HG02763 (cell line): Measurements from ENCODE around the gene LOC101059915.
"Not testable (repeated sequence)": the region's sequence is repeated elsewhere in the genome, so short reads cannot be mapped to it uniquely, and the experiment has no call there.

Source experiments
- ATAC-seq: cut with Tn5 transposase; IDR thresholded peaks from one replicate; pipeline ENCODE4 v1.9.1; 2021; ENCODE audit warnings: mild to moderate bottlenecking, moderate library complexity; ENCODE audit not compliant: unreplicated experiment

The LOC101059915 gene

DNA sequence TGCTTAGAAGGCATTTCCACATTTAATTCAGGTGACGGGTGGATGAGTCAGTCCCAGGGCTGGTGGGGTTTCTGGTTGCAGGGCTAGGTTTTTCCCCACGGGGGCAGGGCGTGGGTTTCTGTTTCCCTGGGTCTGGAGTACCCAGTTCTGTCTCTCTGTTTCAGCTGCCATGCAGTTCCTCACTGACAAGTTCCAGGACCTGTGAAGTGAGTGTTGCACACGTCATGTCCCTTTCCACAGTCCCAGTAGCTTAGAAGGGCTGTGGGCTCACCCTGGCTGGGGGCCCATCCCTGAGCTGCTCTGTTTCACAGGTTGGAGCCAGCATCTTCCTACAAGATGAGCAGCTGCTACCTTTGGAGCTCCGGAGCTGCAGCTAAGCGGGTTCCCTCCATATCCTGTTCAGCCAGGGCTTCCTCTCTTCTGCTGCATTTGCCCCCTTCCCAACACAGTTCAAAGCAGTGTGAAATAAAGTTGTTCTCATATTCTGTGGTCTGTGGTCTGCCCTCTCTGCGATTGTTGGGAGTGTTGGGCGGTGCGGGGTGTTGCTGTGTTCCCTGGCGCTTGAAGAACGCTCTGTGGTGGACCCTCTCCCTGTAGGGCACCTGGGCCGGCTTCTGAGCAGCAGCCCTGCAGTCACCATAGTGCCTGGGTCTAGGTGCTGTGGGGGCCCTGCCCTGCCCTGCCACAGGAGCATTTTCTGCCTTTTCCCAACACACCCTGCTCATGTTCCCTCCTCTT lies 3.9 kb downstream of the LOC101059915 start:
- no peak for ATAC-seq

DNA sequence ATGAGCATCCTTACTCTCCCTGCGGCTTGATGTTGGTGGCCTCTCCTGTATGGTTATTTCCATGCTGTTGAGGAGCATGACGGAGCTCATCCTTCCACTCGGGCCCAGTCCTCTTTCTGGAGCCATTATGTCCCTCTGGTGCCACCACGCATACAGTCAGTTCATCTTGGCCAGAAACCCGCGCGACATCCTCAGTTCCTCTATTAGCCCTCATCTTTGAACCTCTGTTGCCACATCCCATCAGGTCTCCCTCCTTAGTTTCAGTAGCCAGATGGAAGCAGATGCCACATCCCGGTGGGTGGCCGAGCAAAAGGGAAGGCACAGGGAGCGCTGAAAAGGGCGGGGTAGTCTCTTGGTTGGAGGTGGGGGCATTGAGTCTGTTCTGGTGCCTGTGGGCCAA lies 4.6 kb downstream of the LOC101059915 start:
- ATAC-seq: no peak

DNA sequence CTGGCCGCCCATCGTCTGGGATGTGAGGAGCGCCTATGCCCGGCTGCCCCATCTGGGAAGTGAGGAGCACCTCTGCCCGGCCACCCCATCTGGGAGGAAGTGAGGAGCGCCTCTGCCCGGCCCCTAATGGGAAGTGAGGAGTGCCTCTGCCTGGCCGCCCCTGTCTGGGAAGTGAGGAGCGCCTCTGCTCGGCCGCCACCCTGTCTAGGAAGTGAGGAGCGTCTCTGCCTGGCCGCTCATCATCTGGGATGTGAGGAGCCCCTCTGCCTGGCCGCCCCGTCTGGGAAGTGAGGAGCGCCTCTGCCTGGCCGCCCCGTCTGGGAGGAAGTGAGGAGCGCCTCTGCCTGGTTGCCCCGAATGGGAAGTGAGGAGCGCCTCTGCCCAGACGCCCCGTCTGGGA lies 8.3 kb downstream of the LOC101059915 start:
- ATAC-seq: not testable (repeated sequence)

DNA sequence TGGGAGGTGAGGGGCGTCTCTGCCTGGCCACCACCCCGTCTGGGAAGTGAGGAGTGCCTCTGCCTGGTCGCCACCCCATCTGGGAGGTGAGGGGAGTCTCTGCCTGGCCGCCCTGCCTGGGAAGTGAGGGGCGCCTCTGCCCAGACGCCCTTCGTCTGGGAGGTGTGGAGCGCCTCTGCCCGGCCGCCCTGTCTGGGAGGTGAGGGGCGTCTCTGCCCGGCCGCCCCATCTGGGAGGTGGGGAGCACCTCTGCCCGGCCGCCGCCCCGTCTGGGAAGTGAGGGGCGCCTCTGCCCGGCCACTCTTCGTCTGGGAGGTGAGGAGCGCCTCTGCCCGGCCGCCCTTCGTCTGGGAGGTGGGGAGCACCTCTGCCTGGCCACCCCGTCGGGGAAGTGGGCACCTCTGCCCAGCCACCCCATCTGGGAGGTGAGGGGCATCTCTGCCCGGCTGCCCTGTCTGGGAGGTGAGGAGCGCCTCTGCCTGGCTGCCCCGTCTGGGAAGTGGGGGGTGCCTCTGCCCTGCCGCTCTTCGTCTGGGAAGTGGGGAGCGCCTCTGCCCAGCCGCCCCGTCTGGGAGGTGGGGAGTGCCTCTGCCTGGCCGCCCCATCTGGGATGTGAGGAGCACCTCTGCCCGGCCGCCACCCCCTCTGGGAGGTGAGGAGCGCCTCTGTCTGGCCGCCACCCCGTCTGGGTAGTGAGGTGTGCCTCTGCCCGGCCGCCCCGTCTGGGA lies 8.9 kb downstream of the LOC101059915 start:
- ATAC-seq: not testable (repeated sequence)

DNA sequence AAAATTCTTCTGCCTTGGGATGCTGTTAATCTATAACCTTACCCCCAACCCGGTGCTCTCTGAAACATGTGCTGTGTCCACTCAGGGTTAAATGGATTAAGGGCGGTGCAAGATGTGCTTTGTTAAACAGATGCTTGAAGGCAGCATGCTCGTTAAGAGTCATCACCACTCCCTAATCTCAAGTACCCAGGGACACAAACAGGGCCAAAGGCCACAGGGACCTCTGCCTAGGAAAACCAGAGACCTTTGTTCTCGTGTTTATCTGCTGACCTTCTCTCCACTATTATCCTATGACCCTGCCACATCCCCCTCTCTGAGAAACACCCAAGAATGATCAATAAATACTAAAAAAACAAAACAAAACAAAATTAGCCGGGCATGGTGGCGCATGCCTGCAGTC lies 9.8 kb downstream of the LOC101059915 start:
- ATAC-seq: not testable (repeated sequence)

DNA sequence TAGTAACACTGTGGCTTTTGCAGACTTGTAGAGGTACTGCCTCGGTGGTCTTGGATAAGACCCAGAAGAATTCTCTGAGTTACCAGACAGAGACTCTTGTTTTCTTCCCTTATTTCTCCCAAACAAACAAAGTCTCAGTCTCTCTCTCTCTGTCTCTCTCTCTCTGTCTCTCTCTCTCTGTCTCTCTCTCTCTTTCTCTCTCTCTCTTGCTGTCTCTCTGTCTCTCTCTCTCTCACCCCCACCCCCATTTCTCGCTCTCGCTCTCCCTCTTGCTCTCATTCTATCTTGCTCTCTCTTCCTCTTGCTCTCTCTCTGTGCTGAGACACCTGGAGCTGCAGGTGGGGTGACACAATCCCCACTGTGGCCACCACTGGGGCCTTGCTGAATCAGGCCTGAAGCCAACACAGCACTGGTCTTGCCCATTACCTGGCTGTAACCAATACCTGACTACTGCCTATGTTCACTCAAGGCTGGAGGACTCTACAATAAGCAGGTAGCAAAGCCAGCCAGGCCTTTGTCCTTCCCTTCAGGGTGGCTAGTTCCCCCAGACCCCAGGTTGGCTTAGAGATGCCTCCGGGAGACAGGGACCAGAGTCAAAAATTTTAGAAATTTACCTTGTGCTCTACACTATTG lies 12.3 kb downstream of the LOC101059915 start:
- ATAC-seq: no peak

DNA sequence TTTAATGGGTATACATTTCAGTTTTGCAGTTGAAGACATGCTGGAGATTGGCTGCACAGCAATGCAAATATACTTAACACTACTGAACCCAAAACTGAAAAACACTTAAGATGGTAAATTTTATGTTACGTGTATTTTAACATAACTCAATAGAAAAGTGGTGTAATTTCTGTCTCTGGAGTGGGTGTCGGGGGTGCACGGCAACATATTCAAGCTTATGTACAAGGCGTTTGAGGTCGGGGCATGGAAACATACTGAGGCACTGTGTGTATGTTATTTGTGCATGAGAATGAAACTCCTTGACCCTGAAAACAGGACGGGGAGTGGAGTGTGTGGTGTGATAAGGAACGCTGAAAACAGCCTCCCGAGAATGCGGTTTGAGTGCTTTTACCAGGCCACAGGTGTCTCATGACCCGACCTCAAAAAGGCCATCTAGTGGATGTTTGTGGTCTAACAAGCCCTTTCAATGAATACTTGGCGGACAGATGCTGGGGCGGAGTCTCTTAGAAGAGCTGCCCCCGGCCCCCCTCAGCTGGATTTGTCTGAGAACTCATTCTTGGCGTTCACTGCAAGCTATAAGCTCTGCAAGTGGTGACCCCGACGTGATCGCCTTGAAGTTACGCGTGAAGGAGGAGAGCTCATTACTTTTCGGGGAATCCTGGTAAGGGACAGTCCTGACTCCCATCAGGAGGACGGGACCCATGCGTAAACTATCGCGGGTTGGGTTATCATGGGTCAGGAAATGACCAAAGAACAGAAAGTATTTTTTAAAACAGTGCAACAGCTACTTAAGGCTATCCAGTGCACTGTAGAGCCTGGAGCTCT lies 29.5 kb downstream of the LOC101059915 start:
- not testable (repeated sequence) for ATAC-seq

DNA sequence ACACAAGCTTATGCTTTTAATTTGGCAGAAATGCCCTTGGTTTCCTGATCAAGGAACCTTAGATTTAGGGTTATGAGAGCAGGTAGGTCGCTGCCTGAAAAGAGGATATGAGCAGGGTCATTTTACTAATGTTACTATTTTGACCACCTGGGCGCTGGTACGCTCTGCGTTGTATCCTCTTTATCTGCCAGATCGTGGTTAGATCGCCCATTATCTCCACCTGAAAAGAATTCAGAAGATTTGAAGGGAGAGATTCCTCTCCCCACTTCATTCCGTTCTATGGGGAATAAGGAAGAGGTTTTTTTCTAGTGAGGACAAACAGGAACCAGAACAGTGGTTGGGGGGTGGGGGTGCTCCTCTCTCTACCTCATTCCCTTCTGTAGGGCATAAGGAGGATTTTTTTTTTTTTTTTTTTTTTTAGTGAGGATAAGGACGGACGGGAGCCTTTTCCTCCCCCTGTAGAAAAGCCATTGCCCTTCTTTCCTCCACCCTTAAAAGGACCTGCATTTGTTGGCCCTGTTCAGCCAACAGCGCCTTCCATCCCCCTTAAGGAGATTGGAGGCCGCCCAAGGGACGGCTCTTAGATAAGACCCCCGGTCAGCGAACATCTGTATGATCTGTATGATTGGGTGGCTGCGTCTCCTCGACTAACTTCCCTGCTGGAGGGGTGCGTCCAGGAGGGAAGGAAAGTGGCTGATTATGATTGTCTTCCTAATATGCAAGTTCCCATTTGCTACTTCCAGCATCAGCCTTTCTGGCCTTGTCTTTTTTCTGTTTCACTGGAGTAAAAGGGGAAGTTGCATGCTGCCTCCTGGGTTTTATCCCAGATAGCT lies 30.3 kb downstream of the LOC101059915 start:
- ATAC-seq: not testable (repeated sequence)

DNA sequence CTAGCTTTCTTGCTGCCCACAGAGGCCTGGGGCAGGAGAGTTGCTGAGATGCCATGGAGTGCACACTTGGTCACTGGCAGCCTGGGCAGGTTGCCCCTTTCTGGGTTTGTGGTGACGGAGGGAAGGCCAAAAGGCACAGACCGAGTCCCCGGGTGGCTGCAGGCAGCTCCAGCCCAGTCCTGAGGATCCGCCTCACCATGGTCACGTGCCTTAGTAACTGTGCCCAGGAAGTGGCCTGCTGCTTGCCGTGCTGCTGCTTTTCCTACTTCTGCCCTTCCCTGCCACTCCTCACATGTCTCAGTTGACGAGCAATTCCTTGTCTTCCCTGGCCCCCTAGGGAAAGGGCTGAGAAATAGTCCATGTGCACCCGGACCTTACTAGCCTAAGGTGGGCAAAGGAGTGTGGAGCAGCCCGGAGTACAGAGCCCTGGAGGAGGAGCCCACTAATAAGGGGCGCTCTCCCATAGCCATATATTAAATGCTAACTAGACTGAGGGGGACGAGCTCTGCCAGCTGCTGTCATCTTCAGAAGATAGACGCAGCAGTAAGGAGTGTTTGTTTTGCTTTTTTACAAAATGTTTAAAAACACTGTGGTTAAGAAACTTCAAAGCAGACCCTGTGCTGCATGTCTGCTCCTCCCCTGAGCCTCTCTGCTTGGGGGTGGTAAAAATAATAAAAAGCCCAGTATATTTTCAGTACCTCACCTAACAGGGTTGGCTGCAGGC lies 31.1 kb downstream of the LOC101059915 start:
- not testable (repeated sequence) for ATAC-seq

DNA sequence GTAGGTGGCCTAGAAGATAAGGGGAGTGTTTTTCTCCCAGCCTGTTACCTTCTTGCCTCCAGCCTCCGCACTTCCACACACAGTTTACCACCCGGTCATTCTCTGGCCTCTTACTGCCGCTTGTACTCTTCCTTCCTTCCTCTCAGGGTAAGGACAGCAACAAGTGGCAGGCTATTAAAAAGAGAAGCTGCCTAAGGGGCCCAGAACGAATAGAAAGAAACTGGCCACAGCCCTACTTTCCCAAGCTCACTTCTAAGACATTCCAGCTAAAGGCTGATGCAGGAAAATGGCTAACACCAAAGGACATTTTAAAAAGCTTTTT lies 31.6 kb downstream of the LOC101059915 start:
- not testable (repeated sequence) for ATAC-seq

DNA sequence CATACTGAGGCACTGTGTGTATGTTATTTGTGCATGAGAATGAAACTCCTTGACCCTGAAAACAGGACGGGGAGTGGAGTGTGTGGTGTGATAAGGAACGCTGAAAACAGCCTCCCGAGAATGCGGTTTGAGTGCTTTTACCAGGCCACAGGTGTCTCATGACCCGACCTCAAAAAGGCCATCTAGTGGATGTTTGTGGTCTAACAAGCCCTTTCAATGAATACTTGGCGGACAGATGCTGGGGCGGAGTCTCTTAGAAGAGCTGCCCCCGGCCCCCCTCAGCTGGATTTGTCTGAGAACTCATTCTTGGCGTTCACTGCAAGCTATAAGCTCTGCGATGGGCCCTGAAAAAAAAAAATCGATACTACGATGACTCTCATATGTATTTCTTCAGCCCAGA lies 35.5 kb downstream of the LOC101059915 start:
- not testable (repeated sequence) for ATAC-seq

DNA sequence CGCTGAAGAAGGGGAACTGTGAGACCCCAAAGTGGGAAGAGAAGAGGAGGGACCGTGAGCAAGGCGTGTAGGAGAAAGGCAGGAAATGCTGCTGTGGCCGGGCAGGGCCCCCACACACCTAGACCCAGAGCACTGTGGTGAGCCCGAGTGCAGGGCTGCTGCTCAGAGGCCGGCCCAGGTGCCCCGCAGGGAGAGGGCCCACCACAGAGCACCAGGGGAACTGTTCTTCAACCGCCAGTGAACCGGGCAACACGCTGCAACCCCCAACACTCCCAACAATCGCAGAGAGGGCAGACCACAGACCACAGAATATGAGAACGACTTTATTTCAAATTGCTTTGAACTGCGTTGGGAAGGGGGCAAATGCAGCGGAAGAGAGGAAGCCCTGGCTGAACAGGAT lies 46.7 kb downstream of the LOC101059915 start:
- ATAC-seq: not testable (repeated sequence)

DNA sequence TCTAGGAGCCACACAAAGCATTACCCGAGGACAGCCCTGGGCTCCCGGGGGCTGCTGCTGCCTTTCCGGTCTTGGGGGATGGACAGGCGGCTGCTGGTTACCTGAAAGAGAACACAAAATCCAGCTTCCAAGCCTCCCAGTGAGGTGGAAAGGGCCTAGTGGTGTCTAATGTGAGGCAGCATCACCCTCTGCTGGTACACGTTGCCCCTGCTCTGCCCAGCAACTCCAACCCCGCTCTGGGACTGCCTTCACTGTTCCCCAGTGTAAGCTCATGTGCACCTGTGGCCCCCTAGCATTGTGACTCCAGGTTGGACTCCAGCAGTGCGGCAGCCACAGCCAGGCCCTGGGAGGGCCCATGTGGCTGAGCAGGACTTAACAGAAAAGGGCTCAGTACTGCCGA lies 48.2 kb downstream of the LOC101059915 start:
- ATAC-seq: not testable (repeated sequence)

DNA sequence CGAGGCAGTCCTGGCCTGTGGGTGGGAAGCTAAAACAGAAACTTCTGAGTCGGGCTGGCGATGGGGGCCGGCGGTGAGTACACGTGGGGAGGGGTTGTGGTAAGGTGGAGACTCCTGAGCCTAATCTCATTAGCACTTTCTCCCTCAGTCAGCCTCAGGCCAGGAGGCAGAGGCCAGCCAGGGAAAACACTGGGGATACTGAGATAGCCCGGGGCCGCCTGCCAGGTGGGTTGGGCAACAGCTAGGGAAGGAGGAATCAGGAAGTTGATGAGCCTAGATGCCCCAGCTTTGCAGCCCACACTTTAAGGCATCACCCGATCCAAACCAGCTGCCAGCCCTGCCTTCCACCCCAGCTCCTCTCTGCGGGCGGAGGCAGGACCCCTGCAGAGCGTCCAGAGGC lies 49.0 kb downstream of the LOC101059915 start:
- ATAC-seq: not testable (repeated sequence)

DNA sequence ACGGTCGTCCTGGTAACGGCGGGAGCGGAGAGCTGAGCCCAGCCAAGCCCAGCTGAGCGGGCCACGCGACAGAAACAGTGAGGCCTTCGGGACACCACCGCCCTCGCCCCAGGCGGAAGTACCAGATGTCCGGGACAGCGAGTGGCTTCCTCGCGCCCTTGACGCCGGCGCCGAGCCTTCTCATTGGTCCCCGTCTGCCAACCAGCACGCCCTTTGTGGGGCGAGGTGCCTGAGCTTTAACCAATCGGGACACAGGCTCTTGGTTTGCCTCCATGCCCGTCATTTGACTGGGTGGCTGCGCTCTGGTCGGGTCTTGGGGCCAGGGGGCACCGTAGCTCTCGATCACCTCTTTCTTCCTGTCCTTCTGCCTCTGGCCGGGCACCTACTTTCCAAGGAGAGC lies 50.8 kb downstream of the LOC101059915 start, which contains the start of gene CXorf49:
Gene CXorf49, minus strand, starts transcription at position 101 of the 400 bp plus-strand sequence. CDS start 134 bp downstream, outside the sequence.
- ATAC-seq: not testable (repeated sequence)

DNA sequence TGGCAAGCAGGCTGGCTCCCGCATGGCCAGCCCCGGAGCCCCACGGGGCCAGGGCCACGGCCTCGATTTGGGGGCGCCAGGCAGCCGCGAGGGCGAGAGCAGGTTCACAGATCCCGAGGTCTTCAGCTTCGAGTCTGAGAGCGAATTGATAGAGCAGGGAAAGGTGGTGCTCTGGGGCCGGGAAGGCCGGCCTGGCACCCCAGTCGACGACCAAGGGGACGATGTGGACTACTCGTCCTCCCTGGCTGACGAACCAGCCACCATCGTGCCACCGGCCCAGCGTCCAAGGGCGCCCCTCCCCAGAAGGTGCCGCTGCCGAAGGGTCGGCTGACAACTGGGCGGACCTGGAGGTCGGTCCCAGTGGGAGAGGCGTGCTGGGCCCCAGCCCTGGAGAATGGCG lies 51.8 kb downstream of the LOC101059915 start:
- ATAC-seq: not testable (repeated sequence)

DNA sequence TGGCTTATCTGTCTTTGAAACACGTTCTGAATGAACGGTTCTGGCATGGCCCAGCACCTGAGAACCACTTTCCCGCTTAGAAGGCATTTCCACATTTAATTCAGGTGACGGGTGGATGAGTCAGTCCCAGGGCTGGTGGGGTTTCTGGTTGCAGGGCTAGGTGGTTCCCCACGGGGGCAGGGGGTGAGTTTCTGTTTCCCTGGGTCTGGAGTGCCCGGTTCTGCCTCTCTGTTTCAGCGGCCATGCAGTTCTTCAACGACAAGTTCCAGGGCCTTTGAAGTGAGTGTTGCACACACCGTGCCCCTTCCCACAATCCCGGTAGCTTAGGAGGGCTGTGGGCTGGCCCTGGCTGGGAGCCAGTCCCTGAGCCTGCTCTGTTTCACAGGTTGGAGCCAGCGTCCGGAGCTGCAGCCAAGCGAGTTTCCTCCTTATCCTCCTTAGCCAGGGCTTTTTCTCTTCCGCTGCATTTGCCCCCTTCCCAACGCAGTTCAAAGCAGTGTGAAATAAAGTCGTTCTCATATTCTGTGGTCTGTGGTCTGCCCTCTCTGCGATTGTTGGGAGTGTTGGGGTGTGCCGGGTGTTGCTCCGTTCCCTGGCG lies 53.0 kb downstream of the LOC101059915 start:
- ATAC-seq: not testable (repeated sequence)
